GM10266 (cell line): ENCODE results near the gene INTS1.

Source experiments
- DNase-seq: peaks from one replicate; pipeline ENCODE4 v3.0.0; 2012; ENCODE audit errors: extremely low spot score
- CTCF ChIP-seq: IDR thresholded peaks from 2 replicates; pipeline ENCODE4 v1.5.1; 2012; ENCODE audit warnings: mild to moderate bottlenecking, low read depth; ENCODE audit not compliant: control insufficient read depth, insufficient read depth; ENCODE audit errors: missing control alignments

Gene INTS1

GRCh38 chr7:1452205-1452604 lies 52.0 kb downstream of the INTS1 start:
- no peak for DNase-seq
- TF ChIP-seq CTCF: no peak

- TF ChIP-seq CTCF: no peak
- no peak for DNase-seq
These were observed 53.2 kb downstream of the INTS1 start for GRCh38 chr7:1450987-1451386.

GRCh38 chr7:1450431-1450830 lies 53.8 kb downstream of the INTS1 start:
- DNase-seq: no peak

GRCh38 chr7:1449951-1450350 lies 54.2 kb downstream of the INTS1 start:
- DNase-seq: no peak
- no peak for TF ChIP-seq CTCF

More at GRCh38 chr7:1450431-1450830, 53.8 kb downstream of the INTS1 start:
- no peak for TF ChIP-seq CTCF

- TF ChIP-seq CTCF: no peak
- no peak for DNase-seq
These were observed 54.7 kb downstream of the INTS1 start for GRCh38 chr7:1449501-1449900.

- DNase-seq: no peak
- no peak for TF ChIP-seq CTCF
These were observed 55.2 kb downstream of the INTS1 start for GRCh38 chr7:1448958-1449357.

GRCh38 chr7:1447551-1448244 lies 56.5 kb downstream of the INTS1 start:
- TF ChIP-seq CTCF: no peak
- DNase-seq: no peak
